ENCODE data around the gene ANKS1A. TPM values are rescaled to one million over a fixed set of nuclear protein-coding genes. Genes with fewer than 3 reads are reported as not detected.

ANKS1A gene
- total RNA-seq, 1 experiment from 2014 or later, result 14.4 TPM

- Histone ChIP-seq H3K9me3 (ENCODE audit: control insufficient read depth, insufficient read depth, low read depth, low read length) (no peaks in the 10 kb centered on the region), H3K4me3 (ENCODE audit: low read depth in 2 of 2, low read length in 2 of 2) (no peak overlapping the region), H3K4me1 (ENCODE audit: control insufficient read depth, insufficient read depth, low read length) (no peaks in the 10 kb centered on the region), H3K36me3 (ENCODE audit: control insufficient read depth, insufficient read depth, low read length) (no peaks in the 10 kb centered on the region), H3K27me3 (ENCODE audit: control insufficient read depth, insufficient read depth, low read length) (no peaks in the 10 kb centered on the region), H3K27ac (ENCODE audit: low read length) (no peak overlapping the region)
- in situ Hi-C loops (cut with HindIII; ENCODE audit: low pct_unique_long_range_greater_than_20kb, low sequenced_read_pairs) (no loop called here), intact Hi-C loops (cut with micrococcal nuclease; ENCODE audit: unreplicated experiment) (no loop called here)
- BruUV-seq (replicated peaks), result no TSS peak
- DNase-seq (ENCODE audit: low read depth, low spot score) (no peak), ATAC-seq (no peak)
- TF ChIP-seq TCF7L2 (IDR thresholded peaks at IDR 0.05; ENCODE audit: low read depth, low read length), result no peak
- no peak for TF ChIP-seq REST (IDR thresholded peaks at IDR 0.05; ENCODE audit: insufficient read depth in 1 of 2, low read depth in 2 of 2, low read length in 1 of 2)
- no peak for TF ChIP-seq SIN3A (IDR thresholded peaks at IDR 0.05; ENCODE audit: borderline replicate concordance, insufficient read depth, low read depth, low read length)
- no peak for TF ChIP-seq POLR2AphosphoS5 (IDR thresholded peaks at IDR 0.05; ENCODE audit: low read depth, low read length)
- TF ChIP-seq CTCF (IDR thresholded peaks at IDR 0.05), result no peak
- ChIA-PET CTCF (no interaction called here), POLR2A (no interaction called here)
These were observed 194.5 kb downstream of the ANKS1A start for GRCh38 chr6:35083507-35083906.

- DNase-seq (ENCODE audit: low read depth, low spot score) (no peak), ATAC-seq (no peak)
- Histone ChIP-seq H3K27me3 (ENCODE audit: control insufficient read depth, insufficient read depth, low read length) (no peaks in the 10 kb centered on the region), H3K4me1 (ENCODE audit: control insufficient read depth, insufficient read depth, low read length) (no peaks in the 10 kb centered on the region), H3K4me3 (ENCODE audit: low read depth in 2 of 2, low read length in 2 of 2) (no peak overlapping the region), H3K36me3 (ENCODE audit: control insufficient read depth, insufficient read depth, low read length) (no peaks in the 10 kb centered on the region), H3K9me3 (ENCODE audit: control insufficient read depth, insufficient read depth, low read depth, low read length) (no peaks in the 10 kb centered on the region), H3K27ac (ENCODE audit: low read length) (no peak overlapping the region)
- POLR2A ChIA-PET, result interaction anchor here (0.6 kb wide), 1 partner anchor 70 kb away, joined by 3 read pairs; no protein-coding TSS in a partner anchor
- BruUV-seq (replicated peaks), result no TSS peak
- CTCF ChIA-PET, result interaction anchor here (0.6 to 0.7 kb wide), 2 partner anchors 117 to 219 kb away, joined by 3 to 5 read pairs; no protein-coding TSS in a partner anchor
- in situ Hi-C loops (cut with HindIII; ENCODE audit: low pct_unique_long_range_greater_than_20kb, low sequenced_read_pairs), result no loop called here
- no peak for TF ChIP-seq POLR2AphosphoS5 (IDR thresholded peaks at IDR 0.05; ENCODE audit: low read depth, low read length)
- no peak for TF ChIP-seq REST (IDR thresholded peaks at IDR 0.05; ENCODE audit: insufficient read depth in 1 of 2, low read depth in 2 of 2, low read length in 1 of 2)
- TF ChIP-seq SIN3A (IDR thresholded peaks at IDR 0.05; ENCODE audit: borderline replicate concordance, insufficient read depth, low read depth, low read length), result no peak
- TF ChIP-seq CTCF (IDR thresholded peaks at IDR 0.05), result no peak
- TF ChIP-seq TCF7L2 (IDR thresholded peaks at IDR 0.05; ENCODE audit: low read depth, low read length), result no peak
- intact Hi-C loops (cut with micrococcal nuclease; ENCODE audit: unreplicated experiment), result no loop called here
These were observed 195.0 kb downstream of the ANKS1A start for GRCh38 chr6:35084041-35084491.
